ENCODE results near the gene COL6A3. TPM values are rescaled to one million over a fixed set of nuclear protein-coding genes. Genes with fewer than 3 reads are reported as not detected.

COL6A3 gene
- total RNA-seq, 1 donor from 2014 or later: 0.02 TPM

DNA sequence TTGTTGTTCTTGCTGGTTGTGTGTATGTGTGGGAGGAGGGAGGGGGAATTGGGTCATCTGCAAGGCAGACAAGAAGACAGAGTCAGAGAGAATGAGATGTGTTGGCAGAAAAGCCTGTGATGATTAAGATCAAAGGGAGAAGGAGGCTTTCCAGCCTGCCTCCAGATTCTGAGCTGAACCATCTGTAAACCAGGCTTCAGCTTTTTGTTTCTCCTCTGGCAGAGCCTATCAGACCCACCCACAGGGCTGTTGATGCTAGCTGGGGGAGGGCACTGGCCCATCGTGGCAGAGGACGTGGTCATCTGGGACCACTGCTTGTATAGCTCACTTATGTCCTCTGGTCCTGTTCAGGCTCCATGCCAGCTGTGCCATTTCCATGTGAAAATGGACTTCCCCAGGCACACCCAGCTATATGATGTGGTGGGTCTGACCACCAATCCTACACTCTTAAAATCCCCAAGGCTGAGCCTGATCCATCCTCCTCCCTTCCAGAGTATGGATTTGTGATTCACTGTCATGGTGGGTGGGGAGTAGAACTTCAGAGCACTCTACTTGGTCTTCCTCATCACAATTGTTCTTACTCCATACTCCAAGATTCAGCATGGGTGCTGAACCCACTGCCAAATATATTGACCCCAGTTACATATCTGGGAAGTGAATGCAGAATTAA is 27.8 kb upstream of the COL6A3 start:
- H3K4me1 Mint-ChIP-seq: no peaks in the 10 kb centered on the region
- POLR2A ChIA-PET: no interaction called here
- H3K27me3 Mint-ChIP-seq: peaks cover 10% of the 10 kb centered on the region
- H3K9me3 Mint-ChIP-seq: peaks cover 2% of the 10 kb centered on the region
- ATAC-seq (ENCODE audit: low read depth) (no peak), DNase-seq (no peak)
- intact Hi-C loops (cut with micrococcal nuclease): no loop called here
- no peaks in the 10 kb centered on the region for H3K36me3 Mint-ChIP-seq (ENCODE audit: low read depth)
- no peak overlapping the region for H3K4me3 Mint-ChIP-seq
- no peak overlapping the region for H3K27ac Mint-ChIP-seq
- CTCF ChIA-PET: interaction anchor here (0.9 kb wide), 1 partner anchor 13 kb away, joined by 3 read pairs; no protein-coding TSS in a partner anchor
- TF ChIP-seq CTCF (IDR thresholded peaks at IDR 0.05): no peak

GRCh38 chr2:237440819-237441281 is 26.9 kb upstream of the COL6A3 start:
- intact Hi-C loops (cut with micrococcal nuclease): no loop called here
- no peak for ATAC-seq (ENCODE audit: low read depth)
- H3K27me3 Mint-ChIP-seq: peaks cover 10% of the 10 kb centered on the region
- no peaks in the 10 kb centered on the region for H3K36me3 Mint-ChIP-seq (ENCODE audit: low read depth)
- no peak for DNase-seq
- ChIA-PET CTCF (no interaction called here), POLR2A (no interaction called here)
- no peaks in the 10 kb centered on the region for H3K4me1 Mint-ChIP-seq
- H3K4me3 Mint-ChIP-seq: no peak overlapping the region
- H3K27ac Mint-ChIP-seq: no peak overlapping the region
- peaks cover 2% of the 10 kb centered on the region for H3K9me3 Mint-ChIP-seq
- no peak for TF ChIP-seq CTCF (IDR thresholded peaks at IDR 0.05)

DNA sequence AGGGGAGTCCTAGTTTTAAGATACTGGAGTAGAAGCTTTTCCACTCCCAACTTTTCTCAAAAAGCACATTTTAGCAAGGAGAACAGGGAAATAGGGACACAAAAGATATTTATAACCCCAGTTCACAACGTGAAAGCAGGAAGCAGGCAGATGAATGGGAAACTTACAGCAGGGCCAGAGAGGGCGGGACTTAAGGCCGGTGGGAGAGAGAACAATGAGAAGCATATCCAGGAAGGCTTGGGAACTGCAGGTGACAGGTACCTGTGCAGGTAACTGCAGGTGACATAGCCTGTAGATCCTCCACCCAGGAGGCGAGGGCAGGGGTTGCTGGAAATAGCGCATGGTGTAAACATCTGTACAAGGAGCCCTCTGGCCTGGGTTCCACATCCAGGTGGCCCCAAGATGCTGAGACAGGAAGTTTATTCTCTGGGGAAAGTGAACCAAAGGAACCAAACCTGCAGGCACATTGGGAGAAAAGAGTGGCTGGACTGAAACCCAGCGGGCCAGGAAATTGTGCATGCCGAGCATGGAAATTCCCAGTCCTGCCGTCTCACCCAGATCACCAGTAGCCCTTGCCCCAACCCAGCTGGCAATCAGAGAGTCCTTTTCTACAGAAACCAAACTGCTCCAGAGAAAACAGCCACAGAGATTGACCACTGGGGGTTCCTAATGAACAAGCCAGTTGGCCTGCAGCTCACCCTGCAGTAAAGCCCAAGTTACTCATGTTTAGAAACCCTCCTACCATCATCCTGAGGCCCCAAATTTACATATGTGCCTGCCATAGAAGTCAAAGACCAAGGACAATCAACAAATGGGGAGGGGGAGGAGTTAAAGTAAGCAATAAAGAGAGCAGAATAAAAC is 24.3 kb upstream of the COL6A3 start:
- ChIA-PET POLR2A (no interaction called here), CTCF (no interaction called here)
- no peak for TF ChIP-seq CTCF (IDR thresholded peaks at IDR 0.05)
- intact Hi-C loops (cut with micrococcal nuclease): no loop called here
- Mint-ChIP-seq H3K27ac (no peak overlapping the region), H3K27me3 (peaks cover 7% of the 10 kb centered on the region), H3K36me3 (ENCODE audit: low read depth) (no peaks in the 10 kb centered on the region), H3K4me1 (peaks cover 14% of the 10 kb centered on the region), H3K4me3 (no peak overlapping the region), H3K9me3 (peaks cover 2% of the 10 kb centered on the region)
- ATAC-seq (ENCODE audit: low read depth): no peak
- no peak for DNase-seq

DNA sequence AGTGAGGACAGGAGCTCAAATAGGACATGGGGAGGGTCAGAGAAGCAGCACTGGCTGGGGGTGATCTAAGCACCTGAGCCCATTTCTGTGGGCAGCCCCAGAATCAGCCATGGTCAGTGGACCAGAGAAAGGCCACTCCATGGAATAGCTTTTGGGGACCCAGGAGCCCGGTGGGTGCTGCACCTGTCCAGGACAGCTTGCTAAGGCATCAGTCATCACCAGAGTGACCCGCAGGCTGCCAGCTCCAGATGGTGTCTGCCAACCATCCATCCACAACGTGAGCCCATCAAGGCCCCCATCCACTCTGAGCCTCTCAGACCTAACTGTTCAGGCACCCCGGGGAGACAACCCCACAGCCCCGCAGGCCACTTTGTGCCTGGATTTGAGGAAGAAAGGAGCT is 23.6 kb upstream of the COL6A3 start:
- Mint-ChIP-seq H3K36me3 (ENCODE audit: low read depth) (no peaks in the 10 kb centered on the region), H3K9me3 (peaks cover 2% of the 10 kb centered on the region), H3K27me3 (peaks cover 9% of the 10 kb centered on the region), H3K4me3 (no peak overlapping the region), H3K27ac (no peak overlapping the region), H3K4me1 (peaks cover 19% of the 10 kb centered on the region)
- TF ChIP-seq CTCF (IDR thresholded peaks at IDR 0.05): no peak
- intact Hi-C loops (cut with micrococcal nuclease): no loop called here
- CTCF ChIA-PET: no interaction called here
- POLR2A ChIA-PET: no interaction called here
- no peak for DNase-seq
- no peak for ATAC-seq (ENCODE audit: low read depth)

GRCh38 chr2:237435844-237436587 is 22.1 kb upstream of the COL6A3 start:
- no peak overlapping the region for H3K27ac Mint-ChIP-seq
- no peak for TF ChIP-seq CTCF (IDR thresholded peaks at IDR 0.05)
- no peak overlapping the region for H3K4me3 Mint-ChIP-seq
- H3K27me3 Mint-ChIP-seq: peaks cover 19% of the 10 kb centered on the region
- H3K4me1 Mint-ChIP-seq: peaks cover 19% of the 10 kb centered on the region
- ChIA-PET CTCF (no interaction called here), POLR2A (no interaction called here)
- DNase-seq (no peak), ATAC-seq (ENCODE audit: low read depth) (no peak)
- intact Hi-C loops (cut with micrococcal nuclease): no loop called here
- peaks cover 2% of the 10 kb centered on the region for H3K9me3 Mint-ChIP-seq
- H3K36me3 Mint-ChIP-seq (ENCODE audit: low read depth): no peaks in the 10 kb centered on the region
